ENCODE data around the gene TMEM63A.
"Not testable (repeated sequence)": the region's sequence is repeated elsewhere in the genome, so short reads cannot be mapped to it uniquely, and the experiment has no call there.

TMEM63A gene

DNA sequence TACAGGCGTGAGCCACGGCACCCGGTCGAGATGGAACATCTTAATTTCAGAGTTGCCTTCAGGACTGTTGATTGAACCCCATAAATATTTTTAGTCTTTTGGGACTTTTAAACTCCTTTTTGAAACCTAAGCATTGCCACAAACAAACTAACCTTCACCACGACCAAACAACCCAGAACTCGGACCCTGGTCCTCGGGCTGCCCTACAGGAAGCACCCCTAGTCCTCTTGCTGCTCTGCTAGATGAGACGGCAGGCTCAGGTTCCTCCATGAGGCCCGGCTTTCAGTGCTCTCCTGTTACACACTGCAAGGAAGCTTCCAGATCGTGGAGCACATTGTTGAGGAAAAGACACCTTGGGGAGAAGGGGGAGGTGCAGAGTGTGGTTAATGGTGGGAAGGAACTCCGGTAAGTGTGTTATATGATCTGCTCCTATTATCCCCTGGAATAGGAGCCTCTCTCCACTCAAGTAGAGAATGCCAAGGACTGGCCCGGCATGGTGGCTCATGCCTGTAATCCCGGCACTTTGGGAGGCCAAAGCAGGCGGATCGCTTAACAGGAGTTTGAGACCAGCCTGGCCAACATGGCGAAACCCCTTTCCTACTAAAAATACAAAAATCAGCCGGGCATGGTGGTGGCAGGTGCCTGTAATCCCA lies 66.5 kb downstream of the TMEM63A start:
- DNase-seq, result peak; percentile 47

DNA sequence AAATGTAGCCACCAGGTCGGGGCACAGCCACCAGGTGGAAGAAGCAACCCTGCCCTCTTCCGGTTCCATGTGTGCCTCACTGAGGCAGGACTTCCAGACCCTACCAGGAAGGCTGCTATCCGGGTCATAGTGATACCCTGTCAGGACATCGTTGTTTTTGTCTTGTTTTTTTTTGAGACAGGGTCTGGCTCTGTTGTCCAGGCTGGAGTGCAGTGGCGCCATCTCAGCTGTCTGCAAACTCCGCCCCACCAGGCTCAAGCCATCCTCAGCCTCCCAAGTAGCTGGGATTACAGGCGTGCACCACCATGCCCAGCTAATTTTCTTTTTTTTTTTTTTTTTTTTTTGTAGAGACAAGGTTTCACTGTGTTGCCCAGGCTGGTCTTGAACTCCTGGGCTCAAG lies 67.1 kb downstream of the TMEM63A start:
- DNase-seq, result not testable (repeated sequence)

DNA sequence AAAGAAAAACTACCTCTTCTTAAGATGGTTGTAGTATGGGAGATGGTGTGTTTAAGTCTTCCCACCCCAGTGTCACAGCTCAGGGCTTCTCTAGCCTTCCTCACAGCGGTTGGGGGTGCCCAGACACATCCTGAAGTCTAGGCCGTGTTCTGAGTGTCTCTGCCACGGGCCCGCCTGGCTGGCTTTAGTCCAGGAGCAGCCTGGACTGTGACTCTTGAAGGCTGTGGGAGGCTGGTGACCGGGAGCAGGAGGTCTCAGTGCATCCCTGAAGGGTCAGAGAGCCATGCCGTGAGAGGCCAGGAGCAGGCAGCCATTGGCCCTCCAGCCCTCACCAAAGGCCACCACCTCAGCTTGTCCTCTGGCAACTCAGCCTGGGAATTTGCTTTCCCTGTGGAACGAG lies 67.8 kb downstream of the TMEM63A start:
- DNase-seq, result no peak

DNA sequence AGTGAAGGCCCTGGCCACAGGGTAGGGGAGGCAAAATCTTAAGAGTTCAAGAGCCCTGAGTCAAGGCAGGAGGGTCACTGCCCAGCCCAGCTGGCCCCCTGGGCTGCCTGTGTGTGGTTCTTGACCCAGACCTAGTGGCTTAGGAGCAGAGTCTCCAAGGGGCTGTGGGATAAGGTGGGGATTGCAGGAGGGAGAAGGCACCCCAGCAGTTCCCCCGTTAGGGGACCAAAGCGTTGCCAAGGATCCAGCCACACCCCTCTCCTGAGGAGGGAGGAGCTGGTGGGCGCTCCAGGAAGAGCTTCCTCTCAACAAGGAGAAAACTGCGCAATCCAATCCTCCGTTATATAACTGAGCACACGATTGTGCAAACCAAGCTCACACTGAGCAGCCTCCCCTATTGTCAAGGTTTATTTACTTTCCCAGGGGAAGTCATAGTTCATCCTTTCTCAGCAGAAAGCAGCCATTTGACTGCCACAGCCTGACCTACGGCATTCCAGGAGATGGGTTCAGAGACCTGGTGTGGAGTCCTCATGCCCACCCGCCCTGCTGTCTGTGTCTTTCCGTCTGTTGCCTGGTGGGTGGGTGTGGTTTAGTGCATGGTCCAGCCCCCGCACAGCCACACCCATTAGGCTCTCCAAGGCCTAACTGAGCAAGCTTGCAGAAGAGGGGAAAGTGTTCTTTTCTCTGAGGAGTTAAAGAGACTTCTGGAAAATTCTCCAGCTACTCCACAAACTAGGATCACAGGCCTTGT lies 68.8 kb downstream of the TMEM63A start:
- DNase-seq, result peak; percentile 75

DNA sequence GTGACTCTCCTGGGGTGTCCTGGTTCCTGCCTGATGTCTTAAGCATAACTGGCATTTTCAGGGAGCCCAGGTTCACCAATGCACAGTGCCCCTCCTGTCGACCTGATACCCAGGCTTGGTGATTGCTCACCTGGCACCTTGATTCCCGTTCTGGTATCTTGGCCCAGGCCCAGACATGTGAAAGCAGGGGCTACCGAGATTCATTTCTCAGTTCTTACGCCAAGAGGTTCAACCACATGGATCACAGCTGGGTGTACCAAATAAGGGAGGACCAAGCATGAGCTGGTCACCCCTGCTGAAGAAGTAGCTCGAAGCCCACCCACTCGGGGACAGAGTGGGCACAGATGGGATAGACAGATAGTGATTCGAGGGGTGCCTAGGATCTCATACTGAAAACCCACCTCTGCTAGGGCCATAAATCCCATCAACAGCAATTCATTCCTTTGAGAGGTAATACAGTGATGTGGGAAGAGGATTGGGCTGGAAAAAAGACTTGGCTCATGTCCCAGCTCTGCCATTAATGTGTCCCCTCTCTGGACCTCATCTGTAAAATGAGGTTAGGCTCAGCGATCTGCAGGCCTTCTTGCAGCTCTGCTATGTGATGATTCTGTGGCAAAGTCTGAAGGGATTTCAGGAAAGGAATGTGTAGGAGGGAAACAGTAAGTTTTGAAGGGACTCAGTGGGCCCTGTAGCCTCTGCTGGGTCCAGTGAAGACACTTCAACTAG lies 69.5 kb downstream of the TMEM63A start:
- DNase-seq, result no peak

DNA sequence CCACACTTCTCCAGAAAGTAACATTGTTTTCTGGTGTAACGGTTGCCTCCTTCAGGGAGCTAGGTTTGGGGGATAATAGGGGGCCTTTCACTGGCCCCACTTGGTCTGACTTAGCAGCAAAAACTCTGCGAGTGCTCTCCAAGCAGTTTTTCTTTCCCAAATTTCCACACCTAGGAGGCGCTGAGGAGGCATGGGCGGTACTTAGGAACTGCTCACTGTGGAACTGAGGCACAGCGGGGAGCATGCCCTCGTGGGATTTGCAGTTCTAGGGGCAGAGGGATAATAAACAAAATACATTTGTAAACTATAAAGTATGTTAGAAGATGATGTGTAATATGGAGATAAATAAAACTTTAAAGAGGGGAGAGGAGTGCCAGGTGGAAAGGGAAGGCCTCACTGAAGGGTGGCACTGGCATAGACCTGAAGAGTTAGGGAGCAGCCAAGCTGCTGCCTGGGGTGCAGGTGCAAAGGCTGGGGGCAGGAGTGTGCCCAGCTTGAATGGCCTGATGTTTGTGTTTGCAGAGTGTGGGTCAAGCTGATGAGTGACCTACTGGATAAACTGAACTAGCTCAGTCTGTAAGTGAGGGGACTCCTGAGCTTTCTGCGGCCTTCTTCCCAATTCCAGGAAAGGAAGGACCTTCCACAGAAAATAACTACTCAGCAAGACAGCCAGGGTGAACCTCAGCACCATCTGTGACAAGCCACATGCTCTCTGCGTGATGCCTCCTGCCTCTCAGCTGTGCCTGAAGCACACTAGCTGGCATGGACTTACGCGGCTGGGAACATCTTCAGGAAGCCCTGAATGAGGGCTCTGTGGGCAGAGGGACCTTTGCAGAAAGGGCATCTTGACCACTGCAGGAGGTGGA lies 70.3 kb downstream of the TMEM63A start:
- DNase-seq, result no peak

DNA sequence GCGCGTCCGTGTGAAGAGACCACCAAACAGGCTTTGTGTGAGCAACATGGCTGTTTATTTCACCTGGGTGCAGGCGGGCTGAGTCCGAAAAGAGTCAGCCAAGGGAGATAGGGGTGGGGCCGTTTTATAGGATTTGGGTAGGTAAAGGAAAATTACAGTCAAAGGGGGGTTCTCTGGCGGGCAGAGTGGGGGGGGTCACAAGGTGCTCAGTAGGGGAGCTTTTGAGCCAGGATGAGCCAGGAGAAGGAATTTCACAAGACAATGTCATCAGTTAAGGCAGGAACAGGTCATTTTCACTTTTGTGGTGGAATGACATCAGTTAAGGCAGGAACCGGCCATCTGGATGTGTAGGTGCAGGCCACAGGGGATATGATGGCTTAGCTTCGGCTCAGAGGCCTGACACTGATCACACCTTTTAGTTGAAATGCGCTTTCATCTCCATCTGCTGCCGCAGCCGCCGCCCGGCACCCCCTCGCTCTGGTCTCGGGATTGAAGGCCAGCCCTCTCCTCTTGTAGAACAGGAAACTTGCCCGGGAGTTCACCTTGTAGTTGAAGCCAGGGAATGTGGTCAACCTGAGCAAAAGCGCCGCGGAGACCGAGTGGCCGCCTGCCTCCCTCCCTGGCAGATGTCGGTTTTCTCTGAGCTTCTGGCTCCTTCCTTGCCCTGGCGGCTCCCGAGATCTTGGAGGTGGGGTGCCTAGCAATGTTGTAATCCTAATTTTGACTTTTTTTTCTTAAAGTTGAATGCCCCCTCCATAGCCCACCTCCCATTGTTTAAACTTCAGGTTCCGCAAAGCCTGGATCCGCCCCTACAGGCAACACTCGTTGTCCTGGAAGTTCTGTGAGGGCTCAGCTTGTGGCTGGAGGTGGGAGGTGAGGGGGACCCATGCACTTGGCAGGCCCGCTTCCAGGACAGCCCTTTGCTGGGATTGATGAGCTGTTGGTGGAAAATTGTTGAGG lies 71.3 kb downstream of the TMEM63A start:
- peak; percentile 35 for DNase-seq

DNA sequence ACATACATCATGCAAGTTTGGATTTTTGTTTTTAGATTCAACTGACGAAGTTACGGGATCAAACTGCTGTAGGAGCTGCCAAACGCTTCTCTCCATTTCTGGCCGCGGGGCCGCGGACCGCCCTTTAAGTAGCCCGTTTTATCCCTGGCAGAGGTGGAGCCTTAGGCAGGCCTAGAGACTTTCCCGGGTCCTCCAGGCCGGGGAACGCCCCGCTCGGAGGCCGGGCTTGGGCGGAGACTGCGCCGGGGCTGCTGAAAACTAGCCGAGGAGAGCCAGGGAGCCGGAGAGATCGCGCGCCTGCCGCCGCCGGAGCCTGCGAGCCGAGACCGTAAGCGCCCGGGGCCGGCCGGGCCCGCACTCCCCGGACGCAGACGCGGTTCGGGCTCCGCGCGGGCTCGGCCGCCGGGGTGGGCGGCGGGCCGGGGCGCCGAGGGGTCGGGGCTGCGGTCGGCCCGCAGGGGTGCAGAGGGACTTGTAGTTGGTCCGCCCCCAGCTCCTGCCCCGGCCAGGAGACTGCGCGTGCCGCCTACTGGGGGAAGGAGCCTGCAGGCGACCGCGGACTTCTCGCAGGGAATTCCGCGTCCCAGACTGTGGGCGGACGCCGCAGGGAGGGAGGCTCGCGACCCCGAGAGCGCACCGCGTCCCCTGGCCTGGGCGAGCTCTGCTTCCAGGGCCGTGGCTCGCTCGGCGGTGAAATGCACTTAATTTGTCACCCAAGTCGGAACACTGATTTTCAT lies 72.2 kb downstream of the TMEM63A start, which contains the start of gene EPHX1:
EPHX1 (plus strand) TSS at position 283 of the 737 bp plus-strand sequence. CDS start 18,606 bp downstream, outside the sequence.
- DNase-seq, result peak; percentile 77

DNA sequence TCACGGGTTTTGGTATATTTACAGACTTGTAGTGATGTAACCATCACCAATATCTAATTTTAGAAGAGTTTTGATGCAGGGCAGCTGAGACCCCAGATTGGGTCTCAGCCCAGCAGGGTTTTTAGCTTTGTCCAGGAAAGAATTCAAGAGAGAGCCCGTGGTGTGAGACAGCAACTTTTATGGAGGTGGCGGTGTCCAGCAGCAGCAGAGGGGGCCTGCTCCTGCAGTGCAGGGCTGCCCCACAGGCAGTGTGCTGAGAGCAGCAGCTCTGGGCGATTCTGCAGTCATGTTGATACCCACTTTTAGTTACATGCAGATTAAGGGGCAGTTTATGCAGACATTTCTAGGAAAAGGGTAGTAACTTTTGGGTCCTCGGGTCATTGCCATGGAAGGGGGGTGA lies 74.0 kb downstream of the TMEM63A start:
- no peak for DNase-seq

DNA sequence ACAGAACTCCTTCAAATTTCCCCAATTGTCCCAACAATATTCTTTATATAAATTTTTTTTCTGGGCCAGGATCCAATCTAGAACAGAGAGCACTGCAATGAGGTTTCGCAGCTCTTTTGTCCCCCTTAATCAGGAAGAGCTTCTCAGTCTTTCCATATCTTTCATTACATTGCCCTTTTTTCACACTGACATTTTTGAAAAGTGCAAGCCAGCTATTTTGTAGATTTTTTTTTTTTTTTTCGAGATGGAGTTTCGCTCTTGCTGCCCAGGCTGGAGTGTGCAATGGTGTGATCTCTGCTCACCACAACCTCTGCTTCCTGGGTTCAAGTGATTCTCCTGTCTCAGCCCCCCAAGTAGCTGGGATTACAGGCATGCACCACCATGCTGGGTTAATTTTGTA lies 75.4 kb downstream of the TMEM63A start:
- not testable (repeated sequence) for DNase-seq

DNA sequence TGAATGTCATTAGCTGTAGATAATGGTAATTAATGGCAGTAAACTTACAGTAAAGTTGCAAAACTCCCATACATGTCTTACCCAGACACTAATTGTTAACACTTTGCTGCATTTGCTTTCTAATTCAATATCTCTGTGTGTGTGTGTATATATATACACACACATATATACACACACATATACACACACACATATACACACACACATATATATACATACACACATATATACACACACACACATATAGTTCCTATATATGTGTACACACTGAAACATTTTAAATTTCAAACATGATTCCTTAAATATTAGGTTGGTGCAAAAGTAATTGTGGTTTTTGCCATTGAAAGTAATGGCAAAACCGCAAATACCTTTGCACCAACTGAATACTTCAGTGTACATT lies 75.9 kb downstream of the TMEM63A start:
- no peak for DNase-seq

DNA sequence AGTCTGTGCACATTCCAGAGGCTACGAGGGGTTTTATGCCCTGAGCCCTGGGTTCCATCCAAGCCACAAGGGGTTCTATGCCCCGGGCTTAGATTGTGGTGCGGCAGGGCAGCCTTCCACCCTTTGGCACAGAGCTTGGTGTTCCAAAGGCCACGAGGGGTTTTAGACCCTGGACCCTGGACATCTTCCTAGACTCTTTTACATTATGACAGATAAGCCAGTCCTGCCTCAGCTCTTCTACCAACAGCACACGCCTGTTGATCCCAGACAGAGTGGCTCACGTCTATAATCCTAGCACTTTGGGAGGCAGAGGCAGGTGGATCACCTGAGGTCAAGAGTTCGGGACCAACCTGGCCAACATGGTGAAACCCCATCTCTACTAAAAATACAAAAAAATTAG lies 81.0 kb downstream of the TMEM63A start:
- DNase-seq, result not testable (repeated sequence)

DNA sequence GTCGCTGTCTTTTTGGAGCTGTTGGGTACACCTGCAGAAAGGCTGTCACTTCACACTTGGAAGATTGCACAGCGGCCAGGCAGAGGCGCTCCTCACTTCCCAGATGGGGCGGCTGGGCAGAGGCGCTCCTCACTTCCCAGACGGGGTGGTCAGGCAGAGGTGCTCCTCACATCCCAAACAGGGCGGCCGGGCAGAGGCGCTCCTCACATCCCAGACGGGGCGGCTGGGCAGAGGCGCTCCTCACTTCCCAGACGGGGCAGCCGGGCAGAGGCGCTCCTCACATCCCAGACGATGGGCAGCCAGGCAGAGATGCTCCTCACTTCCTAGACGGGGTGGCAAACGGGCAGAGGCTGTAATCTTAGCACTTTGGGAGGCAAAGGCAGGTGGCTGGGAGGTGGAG lies 86.1 kb downstream of the TMEM63A start:
- not testable (repeated sequence) for DNase-seq

Measured in NCI-H510A (cell line).